PFSK-1 (cell line): ENCODE measurements around the gene UNC13C.

Source experiments
- FOXP2 ChIP-seq: optimal IDR thresholded peaks from 2 replicates; pipeline ENCODE3; 2011; ENCODE audit warnings: borderline replicate concordance, control low read depth, inconsistent platforms; ENCODE audit not compliant: insufficient read depth; ENCODE audit errors: extremely low read length, extremely low read depth
- POLR2AphosphoS5 ChIP-seq: IDR thresholded peaks from 2 replicates; pipeline ENCODE4 v1.6.1; 2012; ENCODE audit warnings: low read depth, mild to moderate bottlenecking, control low read depth, low read length, moderate library complexity
- REST ChIP-seq, 2 experiments: IDR thresholded peaks; 2 replicates each; pipeline versions ENCODE4 v1.6.1 to v1.8.0; 2011 to 2012; ENCODE audit warnings: low read depth in 2 of 2, low read length in 2 of 2, control low read depth in 1 of 2, inconsistent platforms in 1 of 2, mild to moderate bottlenecking in 1 of 2, moderate library complexity in 1 of 2; ENCODE audit not compliant: insufficient read depth in 1 of 2
- SIN3A ChIP-seq: IDR thresholded peaks from 2 replicates; pipeline ENCODE4 v1.6.1; 2012; ENCODE audit warnings: mild to moderate bottlenecking, low read length, moderate library complexity, borderline replicate concordance; ENCODE audit not compliant: insufficient read depth
- TAF1 ChIP-seq: IDR thresholded peaks from 2 replicates; pipeline ENCODE4 v1.6.1; 2012; ENCODE audit warnings: low read length, control low read depth, borderline replicate concordance; ENCODE audit not compliant: insufficient read depth

UNC13C gene

GRCh38 chr15:54502416-54503075, 524.3 kb downstream of the UNC13C start:
- TF ChIP-seq REST (IDR thresholded peaks at IDR 0.05; ENCODE audit: insufficient read depth in 1 of 2, low read depth in 2 of 2, low read length in 2 of 2) (no peak), TAF1 (no peak), FOXP2 (no peak), POLR2AphosphoS5 (no peak), SIN3A (no peak)

GRCh38 chr15:54504695-54505094, 526.5 kb downstream of the UNC13C start:
- no peak for TF ChIP-seq POLR2AphosphoS5
- TF ChIP-seq FOXP2: no peak
- TF ChIP-seq SIN3A: no peak

GRCh38 chr15:54506977-54507524, 528.8 kb downstream of the UNC13C start:
- TF ChIP-seq TAF1: no peak
- TF ChIP-seq POLR2AphosphoS5: no peak
- TF ChIP-seq FOXP2: no peak
- TF ChIP-seq REST (IDR thresholded peaks at IDR 0.05; ENCODE audit: insufficient read depth in 1 of 2, low read depth in 2 of 2, low read length in 2 of 2): no peak
- no peak for TF ChIP-seq SIN3A

- TF ChIP-seq TAF1: no peak
- no peak for TF ChIP-seq FOXP2
- no peak for TF ChIP-seq REST (IDR thresholded peaks at IDR 0.05; ENCODE audit: insufficient read depth in 1 of 2, low read depth in 2 of 2, low read length in 2 of 2)
- no peak for TF ChIP-seq POLR2AphosphoS5
- no peak for TF ChIP-seq SIN3A
Measured at GRCh38 chr15:54514601-54515000, 536.4 kb downstream of the UNC13C start.

- TF ChIP-seq FOXP2 (no peak), SIN3A (no peak), REST (IDR thresholded peaks at IDR 0.05; ENCODE audit: insufficient read depth in 1 of 2, low read depth in 2 of 2, low read length in 2 of 2) (no peak)
Measured at GRCh38 chr15:54515664-54516582, 537.7 kb downstream of the UNC13C start.
